Ammon's horn (tissue), 1 donor: ENCODE measurements around the gene LYRM7.
A peak's percentile ranks its signal among the peaks of the same experiment; 100 is the strongest.
"Not testable (repeated sequence)": the region's sequence is repeated elsewhere in the genome, so short reads cannot be mapped to it uniquely, and the experiment has no call there.

Experiments
- DNase-seq: peaks from one replicate; pipeline ENCODE4 v3.0.0-alpha.2; 2016; ENCODE audit warnings: low spot score

The LYRM7 gene

DNA sequence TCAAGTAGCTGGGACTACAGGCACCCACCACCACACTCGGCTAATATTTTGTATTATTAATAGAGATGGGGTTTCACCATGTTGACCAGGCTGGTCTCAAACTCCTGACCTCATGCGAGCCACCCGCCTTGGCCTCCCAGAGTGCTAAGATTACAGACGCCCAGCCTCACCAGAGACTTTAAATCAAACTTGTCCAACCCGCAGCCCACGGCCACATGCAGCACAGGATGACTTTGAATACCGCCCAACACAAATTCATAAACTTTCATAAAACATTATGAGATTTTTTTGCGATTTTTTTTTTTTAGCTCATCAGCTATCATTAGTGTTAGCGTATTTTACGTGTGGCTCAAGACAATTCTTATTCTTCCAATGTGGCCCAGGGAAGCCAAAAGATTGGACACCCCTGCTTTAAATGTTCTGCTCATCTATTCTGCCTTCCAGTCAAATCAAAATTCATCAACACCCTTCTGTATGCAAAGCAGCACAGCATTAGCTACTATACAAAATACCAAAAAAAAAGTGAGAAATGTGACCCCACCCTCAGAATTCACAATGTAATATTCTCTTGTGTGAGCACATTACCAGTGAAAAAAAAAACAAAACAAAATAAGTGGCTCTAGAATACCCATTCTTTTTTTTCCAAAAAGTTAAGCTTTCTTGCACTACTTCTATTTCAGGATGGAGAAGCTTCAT is 50.4 kb downstream of the LYRM7 start:
- DNase-seq, result no peak

DNA sequence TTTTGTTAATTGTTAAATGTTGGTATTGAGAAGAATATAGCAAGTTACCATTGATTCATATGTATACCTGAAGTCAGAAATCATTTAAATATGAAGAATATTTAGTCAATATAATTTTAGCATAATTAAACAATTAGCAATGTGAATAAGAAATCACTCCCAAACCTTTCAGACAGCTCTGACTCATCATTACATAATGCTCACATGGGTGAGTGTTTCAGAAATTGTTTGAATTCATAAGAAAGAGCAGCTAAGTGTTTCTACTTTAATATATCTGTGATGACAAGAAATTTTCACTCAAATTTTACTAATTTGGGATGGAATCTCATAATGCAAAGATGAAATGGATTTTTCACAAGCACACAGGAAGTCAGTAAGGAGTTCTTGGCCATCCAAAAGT is 51.1 kb downstream of the LYRM7 start:
- DNase-seq, result peak; percentile 40

DNA sequence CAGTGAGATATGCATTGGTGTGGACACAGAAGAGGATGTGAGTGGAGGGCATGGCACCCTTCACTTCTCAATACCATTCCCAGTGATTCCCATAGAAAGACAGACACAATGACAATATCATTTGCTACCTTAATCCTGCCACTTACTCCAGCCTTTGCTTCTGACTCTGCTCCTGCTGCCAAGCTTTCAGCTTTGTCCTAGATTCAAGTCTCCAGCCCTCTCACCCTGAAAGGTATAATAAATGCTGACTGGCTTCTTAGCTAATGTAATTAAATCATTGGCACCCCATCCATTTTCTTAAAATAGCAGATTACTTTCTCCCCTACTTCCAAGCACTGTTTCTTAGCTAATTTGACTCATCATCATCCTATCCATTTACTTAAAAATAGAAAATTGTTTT is 52.0 kb downstream of the LYRM7 start:
- no peak for DNase-seq

DNA sequence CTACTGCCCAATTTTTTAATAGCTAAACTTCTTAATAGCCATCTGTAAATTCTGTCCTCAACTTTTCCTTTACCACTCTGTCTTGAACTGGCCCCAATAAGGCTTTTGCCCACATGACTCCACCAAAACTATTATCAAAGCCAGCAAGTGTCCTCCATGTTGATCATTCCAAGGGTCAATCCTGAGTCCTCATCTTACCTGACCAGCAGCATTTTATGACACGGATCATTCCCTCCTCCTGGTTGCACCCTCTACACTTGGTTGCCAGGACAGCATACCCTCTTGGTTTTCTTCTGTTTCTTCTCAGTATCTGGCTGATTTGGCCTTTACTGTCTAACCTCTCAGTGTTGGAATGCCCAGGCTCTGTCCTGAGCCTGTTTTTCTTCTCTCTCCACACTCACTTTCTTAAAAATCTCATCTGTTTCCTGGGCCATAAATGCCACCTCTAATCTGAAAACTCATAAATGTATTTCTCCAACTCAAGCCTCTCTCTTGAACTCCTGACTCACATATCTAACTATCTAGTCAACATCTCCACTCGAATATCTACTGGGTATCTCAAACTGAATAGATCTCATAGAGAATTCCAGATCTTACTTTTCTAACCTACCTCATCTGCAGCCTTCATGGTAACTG is 53.1 kb downstream of the LYRM7 start:
- no peak for DNase-seq

DNA sequence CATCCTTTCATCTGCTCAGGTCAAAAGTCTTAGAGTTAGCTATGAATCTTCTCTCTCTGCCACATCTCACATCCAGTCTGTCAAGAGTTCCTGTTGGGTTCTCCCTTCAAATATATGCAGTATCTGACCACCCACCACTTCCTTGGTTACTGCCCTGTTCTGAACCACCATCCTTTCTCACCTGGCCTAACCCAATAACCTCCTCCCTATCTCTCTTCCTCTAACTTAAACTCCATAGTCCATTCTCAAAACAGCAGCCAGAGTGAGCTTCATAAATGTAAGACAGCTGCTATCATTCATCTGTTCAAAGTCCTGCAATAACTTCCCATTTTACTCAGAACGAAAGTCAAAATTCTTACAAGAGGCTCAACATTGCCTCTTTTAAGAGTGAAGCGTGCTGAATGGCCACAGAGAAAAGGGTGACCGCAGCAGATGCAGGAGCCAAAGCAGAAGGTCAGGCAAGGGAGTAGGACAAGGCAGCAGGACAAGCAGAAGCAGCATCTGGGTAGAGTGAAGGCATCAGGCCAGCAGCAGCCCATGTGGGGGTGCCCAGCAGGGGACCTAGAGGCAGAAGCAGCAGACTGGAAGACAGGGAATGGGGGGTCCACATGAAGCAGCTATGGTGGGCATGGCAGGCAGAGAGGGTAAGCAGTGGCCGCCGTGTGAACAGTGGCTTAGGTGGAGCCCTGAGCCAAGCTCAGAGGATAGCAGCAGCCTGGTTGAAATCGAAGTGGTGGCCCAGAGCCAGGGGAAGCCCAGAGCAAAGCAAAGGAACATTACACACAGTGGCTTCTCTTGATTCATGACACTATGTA is 53.9 kb downstream of the LYRM7 start:
- peak; percentile 74 for DNase-seq

DNA sequence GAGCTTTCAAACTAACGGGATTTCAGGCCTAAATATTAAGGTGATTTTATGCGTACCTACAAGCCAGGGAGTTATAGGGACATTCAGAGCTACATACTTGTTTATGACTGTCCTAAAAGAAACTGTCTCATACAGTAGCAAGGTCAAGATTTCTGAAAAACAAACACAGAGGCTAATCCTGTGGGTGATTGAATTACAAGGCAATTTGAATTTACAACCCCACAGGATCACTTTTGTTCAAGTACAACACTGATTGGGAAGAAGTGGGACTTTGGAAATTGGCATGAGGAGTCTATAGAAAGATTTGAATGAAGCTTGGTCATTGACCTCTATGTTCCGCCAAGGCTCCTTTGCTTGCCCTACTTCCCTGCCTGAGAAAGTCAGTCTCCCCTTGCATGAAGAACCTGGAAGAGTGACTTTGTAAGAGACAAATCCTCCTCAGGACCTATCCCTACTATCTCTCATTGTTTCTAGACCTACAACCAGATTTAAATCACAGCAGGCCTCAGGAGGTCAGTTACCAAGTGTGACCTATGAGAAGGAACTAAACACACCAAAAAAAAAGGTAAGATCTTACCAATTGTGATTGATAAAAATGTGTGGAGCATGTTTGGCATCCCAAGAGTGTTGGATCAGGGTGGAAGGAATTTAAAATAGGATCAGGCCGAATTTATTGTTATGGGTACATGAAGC is 54.7 kb downstream of the LYRM7 start:
- no peak for DNase-seq

DNA sequence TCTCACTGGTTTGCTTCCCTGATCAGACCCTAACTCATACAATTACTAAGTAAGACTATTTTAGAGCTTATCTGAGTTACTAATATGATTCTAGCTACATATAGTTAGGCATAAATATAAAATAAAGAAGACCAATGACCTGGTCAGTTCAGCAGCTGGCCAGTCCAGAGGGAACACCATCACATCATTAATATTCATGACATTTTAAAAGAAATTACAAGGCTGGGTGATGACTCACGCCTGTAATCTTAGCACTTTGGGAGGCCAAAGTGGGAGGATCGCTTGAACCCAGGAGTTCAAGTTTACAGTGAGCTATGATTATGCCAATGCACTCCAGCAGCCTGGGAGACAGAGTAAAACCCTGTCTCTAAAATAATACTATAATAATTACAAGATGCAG is 56.2 kb downstream of the LYRM7 start:
- no peak for DNase-seq

DNA sequence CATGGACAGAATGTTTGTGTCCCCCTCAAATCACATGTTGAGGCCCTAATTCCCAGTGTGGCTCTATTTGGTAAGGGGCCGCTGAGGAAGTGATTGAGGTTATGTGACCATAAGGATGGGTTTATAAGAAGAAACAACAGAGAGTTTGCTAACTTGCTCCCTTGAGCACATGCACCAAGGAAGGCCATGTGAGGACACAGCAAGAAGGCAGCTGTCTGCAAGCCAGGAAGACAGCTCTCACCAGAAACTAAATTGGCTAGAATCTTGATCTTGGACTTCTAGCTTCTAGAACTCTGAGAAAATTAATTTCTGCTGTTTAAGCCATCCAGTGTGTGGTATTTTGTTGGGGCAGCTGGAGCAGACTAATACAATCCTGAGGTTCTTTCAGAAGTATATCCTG is 57.9 kb downstream of the LYRM7 start:
- DNase-seq, result no peak

DNA sequence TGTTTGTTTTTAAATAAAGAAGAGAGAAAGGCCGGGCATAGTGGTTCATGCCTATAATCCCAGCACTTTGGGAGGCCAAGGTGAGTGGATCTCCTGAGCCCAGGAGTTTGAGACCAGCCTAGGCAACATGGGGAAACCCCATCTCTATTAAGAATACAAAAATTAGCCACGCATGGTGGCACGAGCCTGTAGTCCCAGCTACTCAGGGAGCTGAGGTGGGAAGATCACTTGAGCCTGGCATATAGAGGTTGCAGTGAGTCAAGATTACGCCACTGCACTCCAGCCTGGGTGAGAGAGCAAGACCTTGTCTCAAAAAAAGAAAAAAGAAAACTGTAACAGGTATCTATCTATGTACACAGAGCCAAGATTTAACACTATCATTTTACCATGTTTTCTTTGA is 58.9 kb downstream of the LYRM7 start:
- DNase-seq, result no peak

DNA sequence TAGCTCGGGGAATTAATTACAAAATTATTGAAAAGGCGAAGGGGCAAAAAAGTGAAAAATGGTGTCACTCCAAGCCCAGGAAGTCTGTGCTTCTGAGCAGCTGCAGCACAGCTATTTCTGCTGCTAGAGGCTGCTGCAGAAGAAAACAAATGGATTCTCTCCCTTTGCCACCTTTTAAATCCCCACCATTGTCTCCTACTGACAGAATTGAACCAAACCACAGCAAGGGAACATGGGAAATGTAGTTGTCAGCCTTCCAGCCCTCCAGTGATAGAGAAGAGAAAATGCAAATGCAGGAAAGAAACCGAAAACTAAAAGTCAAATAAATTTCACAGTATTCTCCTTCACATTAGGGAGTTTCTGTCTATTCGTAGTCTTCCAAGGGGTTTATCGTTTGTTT is 59.7 kb downstream of the LYRM7 start:
- DNase-seq, result peak; percentile 63

DNA sequence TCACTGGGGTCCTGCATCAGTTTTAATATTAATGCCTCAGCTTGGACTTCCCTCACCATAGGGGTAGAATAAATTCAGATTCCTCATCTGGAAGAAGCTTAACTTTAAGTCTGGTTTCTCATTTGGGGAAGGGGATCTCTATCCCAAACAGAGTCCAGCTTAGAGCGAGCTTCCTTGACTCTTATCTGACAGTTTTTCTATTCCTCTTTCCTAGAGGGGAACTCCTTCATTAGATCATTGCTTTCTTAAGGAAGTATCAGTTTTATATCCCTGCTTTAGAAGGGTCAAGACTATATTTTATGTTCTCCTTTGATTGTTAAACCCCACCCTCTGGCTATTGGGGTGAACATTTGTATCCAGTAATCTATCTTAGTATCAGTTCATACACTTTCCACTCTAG is 68.9 kb downstream of the LYRM7 start:
- DNase-seq, result no peak

DNA sequence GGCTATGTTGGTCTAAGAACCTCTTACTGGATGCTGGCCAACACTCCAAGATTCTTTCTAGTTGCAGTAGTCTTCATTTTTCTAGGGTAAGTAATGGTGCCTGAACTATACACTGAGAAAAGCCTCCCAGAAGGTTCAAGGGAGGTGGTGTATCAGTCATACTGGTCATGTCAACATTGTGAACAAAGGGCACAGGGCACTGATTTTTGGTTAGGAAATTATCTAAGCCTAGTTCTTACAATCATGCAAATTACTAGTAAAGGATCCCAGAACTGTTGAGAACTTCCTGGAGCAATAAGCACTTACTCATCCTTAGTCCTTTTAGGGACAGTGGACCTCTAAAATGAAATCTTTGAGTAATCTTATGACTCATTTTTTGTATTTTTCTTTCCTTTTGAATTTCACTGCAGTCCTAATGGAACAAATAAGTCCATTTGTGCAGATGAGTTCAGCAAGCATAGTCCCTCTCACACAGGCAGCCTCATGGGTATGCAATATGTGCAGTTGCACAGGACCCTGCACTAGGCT is 72.0 kb downstream of the LYRM7 start:
- DNase-seq, result no peak

DNA sequence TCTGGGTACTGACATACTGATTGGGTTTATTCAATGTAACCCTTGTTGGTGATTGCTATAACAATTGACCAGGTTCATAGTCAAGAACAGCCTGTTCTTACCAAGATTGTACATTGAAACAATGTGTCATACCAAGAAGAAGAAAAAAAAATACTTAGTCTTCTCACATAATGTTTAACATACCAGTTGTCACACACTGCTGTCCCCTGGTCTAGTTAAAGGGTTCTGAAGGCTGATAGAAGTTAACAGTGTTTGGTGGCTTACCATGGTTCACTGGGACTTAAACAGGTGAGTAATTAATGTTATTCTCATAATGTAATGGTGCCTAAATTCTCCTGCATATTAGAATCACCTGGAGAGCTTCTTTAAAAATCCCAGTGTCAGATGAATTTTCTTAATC is 74.6 kb downstream of the LYRM7 start:
- DNase-seq, result no peak

DNA sequence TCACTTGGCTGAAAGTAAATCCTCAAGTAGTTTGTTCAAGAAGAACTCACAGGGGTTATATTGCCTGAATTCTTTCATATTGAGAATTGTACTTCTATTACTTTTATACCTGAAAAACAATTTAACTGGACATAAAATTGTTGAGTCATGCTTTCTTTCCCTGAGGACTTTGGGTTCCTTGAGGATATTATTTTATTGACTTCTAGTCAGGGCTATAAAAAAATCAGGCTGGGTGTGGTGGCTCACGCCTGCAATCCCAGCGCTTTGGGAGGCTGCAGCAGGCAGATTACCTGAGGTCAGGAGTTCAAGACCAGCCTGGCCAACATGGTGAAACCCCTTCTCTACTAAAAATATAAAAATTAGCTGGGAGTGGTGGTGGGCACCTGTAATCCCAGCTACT is 75.2 kb downstream of the LYRM7 start:
- no peak for DNase-seq

DNA sequence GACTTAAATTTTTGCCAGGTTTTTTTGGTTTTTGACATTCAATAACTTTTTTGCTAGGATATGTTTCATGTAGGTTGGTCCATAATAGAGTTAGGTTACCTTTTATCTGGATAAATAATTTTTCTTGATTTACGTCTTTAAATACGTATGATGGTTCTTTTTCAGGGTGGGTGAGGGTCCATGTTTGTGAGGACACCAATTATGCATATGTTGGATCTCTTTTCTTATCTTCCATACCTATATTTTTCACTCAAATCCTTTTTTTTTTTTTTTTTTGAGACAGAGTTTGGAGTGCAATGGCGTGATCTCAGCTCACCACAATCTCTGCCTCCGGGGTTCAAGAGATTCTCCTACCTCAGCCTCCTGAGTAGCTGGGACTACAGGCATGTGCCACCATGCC is 75.8 kb downstream of the LYRM7 start:
- DNase-seq, result no peak

DNA sequence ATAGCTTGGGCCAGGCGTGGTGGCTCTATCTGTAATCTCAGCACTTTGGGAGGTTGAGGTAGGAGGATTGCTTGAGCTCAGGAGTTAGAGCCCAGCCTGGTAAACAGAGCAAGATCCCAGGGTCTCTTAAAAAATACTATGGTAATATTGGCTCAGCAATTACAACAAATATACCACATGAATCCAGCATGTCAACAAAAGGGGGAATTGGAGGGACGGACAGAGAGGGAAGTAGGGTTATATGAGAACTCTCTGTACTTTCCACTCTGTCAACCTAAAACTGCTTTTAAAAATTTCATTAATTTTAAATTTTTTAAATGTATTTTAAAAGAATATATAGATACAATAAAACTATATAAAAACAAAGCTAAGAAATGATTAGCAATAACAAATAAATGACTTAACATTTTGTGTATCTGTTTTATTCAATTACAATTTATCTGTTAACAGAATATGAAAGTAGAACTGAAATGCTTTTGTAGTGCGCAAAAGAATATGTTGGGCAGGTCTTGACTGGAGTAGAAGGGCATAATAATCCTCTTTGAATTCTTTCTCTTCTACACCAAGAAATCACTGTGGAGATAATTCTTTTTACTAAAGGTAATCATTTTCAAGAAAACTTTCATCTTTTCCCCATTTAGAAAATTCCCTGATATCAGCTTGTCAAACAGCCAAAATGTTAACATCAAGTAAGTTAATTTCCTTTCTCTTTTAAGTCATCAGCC is 80.2 kb downstream of the LYRM7 start:
- no peak for DNase-seq

DNA sequence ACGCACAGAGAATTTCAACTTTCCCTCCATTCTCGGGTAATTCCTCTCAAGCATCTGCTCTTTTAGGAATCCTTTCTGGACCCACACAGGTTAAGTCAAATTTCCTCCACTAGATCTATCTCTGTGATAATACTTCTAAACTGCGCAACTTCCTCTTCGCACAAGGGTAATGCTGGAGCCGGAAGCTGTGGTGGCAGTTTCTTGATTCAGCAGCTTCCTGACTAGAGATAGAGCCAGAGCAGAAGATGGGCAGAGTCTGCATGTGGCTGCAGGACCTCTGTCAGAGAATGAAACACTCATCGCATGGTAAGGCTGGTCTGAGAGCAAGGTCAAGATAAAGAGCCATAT is 82.1 kb downstream of the LYRM7 start:
- peak; percentile 74 for DNase-seq

DNA sequence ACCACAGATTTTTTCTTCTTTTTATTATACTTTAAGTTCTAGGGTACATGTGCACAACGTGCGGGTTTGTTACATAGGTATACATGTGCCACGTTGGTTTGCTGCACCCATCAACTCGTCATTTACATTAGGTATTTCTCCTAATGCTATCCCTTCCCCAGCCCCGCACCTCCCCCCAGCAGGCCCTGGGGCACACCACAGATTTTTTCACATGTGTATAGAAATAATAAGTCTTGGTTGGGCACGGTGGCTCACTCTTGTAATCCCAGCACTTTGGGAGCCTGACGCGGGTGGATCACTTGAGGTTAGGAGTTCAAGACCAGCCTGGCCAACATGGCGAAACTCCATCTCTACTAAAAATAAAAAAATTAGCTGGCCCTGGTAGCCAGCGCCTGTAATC is 83.3 kb downstream of the LYRM7 start:
- DNase-seq, result not testable (repeated sequence)

DNA sequence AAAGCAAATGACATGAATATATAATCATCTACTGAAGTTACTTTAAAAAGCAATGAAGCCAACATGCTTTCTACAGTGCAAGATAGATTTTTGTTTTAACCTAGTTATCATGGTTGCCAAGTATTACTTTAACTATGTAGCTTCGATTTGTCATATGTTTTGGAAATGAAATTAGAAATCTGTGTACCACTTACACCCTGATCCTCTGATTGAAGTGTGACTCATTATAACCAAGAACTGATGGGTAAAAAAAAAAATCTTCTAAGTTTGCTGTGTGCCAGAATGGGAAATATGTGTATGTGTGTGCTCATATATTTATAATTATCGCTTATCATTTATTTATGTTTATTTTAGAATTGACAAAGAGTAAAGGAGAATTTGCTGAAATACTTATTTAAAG is 84.0 kb downstream of the LYRM7 start:
- no peak for DNase-seq
